H1 (cell line): ENCODE measurements around the gene SMIM44. TPM values are rescaled to one million over a fixed set of nuclear protein-coding genes. Genes with fewer than 3 reads are reported as not detected.

Source experiments
- CTCF ChIA-PET: fragments of 300-600 bp; sonication (Branson Sonifier 250); formaldehyde crosslinking; loops from one replicate; lab custom pipeline; 2021; ENCODE audit not compliant: partially characterized antibody; lab: Charles Lee
- POLR2A ChIA-PET: fragments of 300-600 bp; sonication (Branson Sonifier 250); formaldehyde crosslinking; loops from one replicate; lab custom pipeline; 2021; ENCODE audit warnings: inconsistent platforms; ENCODE audit not compliant: partially characterized antibody; lab: Charles Lee
- DNase-seq, 2 experiments: peaks; one replicate each; pipeline versions ENCODE4 v3.0.0 to v3.0.0-alpha.2; 2010 to 2022; ENCODE audit warnings: low spot score in 2 of 2, low read depth in 1 of 2, mixed read lengths in 1 of 2
- FAIRE-seq: peaks from 2 replicates; lab custom pipeline; 2011; peaks lifted over from hg19 to GRCh38; lab: Jason Lieb, UNC
- H2AFZ ChIP-seq: 2 replicates; pipeline ENCODE4 v1.8.1; 2012; ENCODE audit warnings: low read length, inconsistent platforms
- H2AK5ac ChIP-seq: 2 replicates; pipeline ENCODE4 v1.6.1; 2013; ENCODE audit warnings: low read depth, low read length
- H2BK120ac ChIP-seq: replicated peaks from 2 replicates; pipeline ENCODE3; 2013; ENCODE audit warnings: low read depth, low read length, inconsistent platforms
- H2BK12ac ChIP-seq: 2 replicates; pipeline ENCODE4 v1.6.1; 2013; ENCODE audit warnings: low read depth, low read length
- H2BK15ac ChIP-seq: 2 replicates; pipeline ENCODE4 v1.6.1; 2013; ENCODE audit warnings: low read length
- H2BK20ac ChIP-seq: 2 replicates; pipeline ENCODE4 v1.6.1; 2013; ENCODE audit warnings: low read length
- H2BK5ac ChIP-seq: 2 replicates; pipeline ENCODE4 v1.6.1; 2013; ENCODE audit warnings: low read depth, low read length
- H3K14ac ChIP-seq: 2 replicates; pipeline ENCODE4 v1.6.1; 2013; ENCODE audit warnings: inconsistent platforms; ENCODE audit not compliant: insufficient read length
- H3K18ac ChIP-seq: 2 replicates; pipeline ENCODE4 v1.6.1; 2013; ENCODE audit warnings: low read length; ENCODE audit errors: extremely low read depth
- H3K23ac ChIP-seq: 2 replicates; pipeline ENCODE4 v1.6.1; 2013; ENCODE audit warnings: inconsistent platforms; ENCODE audit not compliant: insufficient read length
- H3K23me2 ChIP-seq: 2 replicates; pipeline ENCODE4 v1.6.1; 2013; ENCODE audit warnings: low read depth, low read length
- H3K27ac ChIP-seq: 2 replicates; pipeline ENCODE4 v1.6.1; 2011; ENCODE audit warnings: low read depth, low read length, inconsistent platforms
- H3K27me3 ChIP-seq, 4 experiments: replicated peaks in 1 of 4; 1 replicate in 1 of 4; 2 replicates in 3 of 4; pipeline versions ENCODE4 v1.6.1 to v1.8.1; 2011 to 2013; ENCODE audit warnings: low read length in 3 of 4, mild to moderate bottlenecking in 3 of 4, inconsistent platforms in 2 of 4, mixed read lengths in 2 of 4, moderate library complexity in 1 of 4; ENCODE audit not compliant: control insufficient read depth in 3 of 4, insufficient read depth in 3 of 4; ENCODE audit errors: extremely low read depth in 1 of 4
- H3K36me3 ChIP-seq, 4 experiments: 2 replicates each; pipeline versions ENCODE4 v1.6.1 to v1.8.1; 2011 to 2013; ENCODE audit warnings: mild to moderate bottlenecking in 4 of 4, low read length in 3 of 4, moderate library complexity in 2 of 4, control low read depth in 1 of 4, inconsistent platforms in 1 of 4; ENCODE audit not compliant: insufficient read depth in 4 of 4, control insufficient read depth in 2 of 4
- H3K4ac ChIP-seq: replicated peaks from 2 replicates; pipeline ENCODE3; 2013; ENCODE audit warnings: low read length, low read depth, mixed read lengths, inconsistent platforms; ENCODE audit not compliant: insufficient read length
- H3K4me1 ChIP-seq, 4 experiments: replicated peaks in 1 of 4; 1 replicate in 1 of 4; 2 replicates in 3 of 4; pipeline versions ENCODE4 v1.6.1 to v1.8.1; 2011 to 2013; ENCODE audit warnings: low read length in 3 of 4, inconsistent platforms in 2 of 4, mixed read lengths in 1 of 4; ENCODE audit not compliant: insufficient read depth in 4 of 4, control insufficient read depth in 3 of 4
- H3K4me2 ChIP-seq, 2 experiments: 2 replicates each; pipeline versions ENCODE4 v1.6.1 to v1.8.1; 2011 to 2013; ENCODE audit warnings: low read depth in 2 of 2, low read length in 2 of 2, control low read depth in 1 of 2, inconsistent platforms in 1 of 2, mild to moderate bottlenecking in 1 of 2; ENCODE audit not compliant: insufficient read depth in 1 of 2
- H3K4me3 ChIP-seq, 4 experiments: fragments of 200-600, 300-600 bp in 1 of 4; sonication (generic), shearing (Covaris generic), sonication (Bioruptor Twin) in 1 of 4; 2 replicates each; pipeline versions ENCODE4 v1.5.1 to v1.8.1; 2011 to 2016; ENCODE audit warnings: low read length in 4 of 4, low read depth in 3 of 4, control low read depth in 2 of 4, inconsistent platforms in 2 of 4, mild to moderate bottlenecking in 2 of 4, mixed read lengths in 1 of 4, moderate library complexity in 1 of 4; ENCODE audit not compliant: insufficient read depth in 2 of 4; ENCODE audit errors: extremely low read depth in 1 of 4
- H3K56ac ChIP-seq: replicated peaks from 2 replicates; pipeline ENCODE3; 2013; ENCODE audit warnings: low read depth, mild to moderate bottlenecking, mixed read lengths, low read length, inconsistent platforms; ENCODE audit not compliant: insufficient read length
- H3K79me1 ChIP-seq: 2 replicates; pipeline ENCODE4 v1.6.1; 2013; ENCODE audit warnings: low read depth, low read length, control low read depth
- H3K79me2 ChIP-seq, 2 experiments: 2 replicates each; pipeline versions ENCODE4 v1.6.1 to v1.8.1; 2012 to 2013; ENCODE audit warnings: low read length in 2 of 2, mild to moderate bottlenecking in 2 of 2, inconsistent platforms in 1 of 2; ENCODE audit not compliant: insufficient read depth in 2 of 2, control insufficient read depth in 1 of 2
- H3K9ac ChIP-seq, 4 experiments: replicated peaks in 1 of 4; 1 replicate in 1 of 4; 2 replicates in 3 of 4; pipeline versions ENCODE4 v1.6.1 to v1.8.1; 2011 to 2013; ENCODE audit warnings: low read depth in 3 of 4, low read length in 3 of 4, control low read depth in 2 of 4, mild to moderate bottlenecking in 2 of 4, moderate library complexity in 2 of 4, inconsistent platforms in 1 of 4; ENCODE audit errors: extremely low read depth in 1 of 4
- H3K9me3 ChIP-seq, 2 experiments: 2 replicates each; pipeline versions ENCODE4 v1.6.1 to v1.8.1; 2012 to 2013; ENCODE audit warnings: mild to moderate bottlenecking in 2 of 2, moderate library complexity in 2 of 2, control low read depth in 1 of 2, inconsistent platforms in 1 of 2, low read depth in 1 of 2, low read length in 1 of 2, mixed read lengths in 1 of 2; ENCODE audit not compliant: insufficient read depth in 2 of 2
- H4K20me1 ChIP-seq, 2 experiments: replicated peaks in 1 of 2; 2 replicates each; pipeline versions ENCODE3 to v1.8.1; 2011 to 2013; ENCODE audit warnings: inconsistent platforms in 2 of 2, low read length in 2 of 2, mild to moderate bottlenecking in 1 of 2; ENCODE audit not compliant: insufficient read depth in 2 of 2, control insufficient read depth in 1 of 2
- H4K5ac ChIP-seq: 2 replicates; pipeline ENCODE4 v1.6.1; 2013; ENCODE audit warnings: low read length, low read depth, mixed read lengths, inconsistent platforms; ENCODE audit not compliant: insufficient read length
- H4K8ac ChIP-seq: 2 replicates; pipeline ENCODE4 v1.8.0; 2013; ENCODE audit warnings: mild to moderate bottlenecking, moderate library complexity, low read length, inconsistent platforms; ENCODE audit not compliant: insufficient read depth; ENCODE audit errors: extremely low read depth
- H4K91ac ChIP-seq: replicated peaks from 2 replicates; pipeline ENCODE3; 2013; ENCODE audit warnings: low read length, mixed read lengths, inconsistent platforms; ENCODE audit not compliant: insufficient read length
- BACH1 ChIP-seq: IDR thresholded peaks from 2 replicates; pipeline ENCODE4 v1.6.1; 2012; ENCODE audit warnings: low read length, improper control_type of control experiment
- BCL11A ChIP-seq, 2 experiments: IDR thresholded peaks; one replicate each; pipeline ENCODE4 v1.6.1; 2011; ENCODE audit warnings: low read depth in 2 of 2, low read length in 2 of 2, mild to moderate bottlenecking in 2 of 2
- JUN ChIP-seq: IDR thresholded peaks from 2 replicates; pipeline ENCODE4 v1.6.1; 2011; ENCODE audit warnings: low read depth, mild to moderate bottlenecking, improper control_type of control experiment, low read length
- MAFK ChIP-seq: IDR thresholded peaks from 2 replicates; pipeline ENCODE4 v1.6.1; 2012; ENCODE audit warnings: low read depth, mild to moderate bottlenecking, improper control_type of control experiment, low read length
- PHF8 ChIP-seq: fragments of 200-600 bp; sonication (generic); conservative IDR thresholded peaks from 2 replicates; pipeline ENCODE4 v1.7.1; 2012; ENCODE audit warnings: low read depth, mild to moderate bottlenecking, inconsistent platforms, low read length, moderate library complexity
- POLR2A ChIP-seq, 2 experiments: IDR thresholded peaks; 1 replicate in 1 of 2; 2 replicates in 1 of 2; pipeline ENCODE4 v1.6.1; 2011; ENCODE audit warnings: low read depth in 2 of 2, low read length in 2 of 2, mild to moderate bottlenecking in 2 of 2; ENCODE audit errors: control extremely low read depth in 1 of 2
- RAD21 ChIP-seq, 2 experiments: IDR thresholded peaks in 1 of 2; conservative IDR thresholded peaks in 1 of 2; 2 replicates each; pipeline ENCODE4 v1.6.1; 2011; ENCODE audit warnings: low read depth in 2 of 2, low read length in 2 of 2, improper control_type of control experiment in 1 of 2, inconsistent platforms in 1 of 2, mild to moderate bottlenecking in 1 of 2, moderate library complexity in 1 of 2
- RXRA ChIP-seq: IDR thresholded peaks from 2 replicates; pipeline ENCODE4 v1.6.1; 2011; ENCODE audit warnings: low read depth, mild to moderate bottlenecking, low read length, moderate library complexity; ENCODE audit not compliant: insufficient read depth
- SP2 ChIP-seq: IDR thresholded peaks from 2 replicates; pipeline ENCODE4 v1.6.1; 2012; ENCODE audit warnings: mild to moderate bottlenecking, low read length, inconsistent platforms
- SP4 ChIP-seq: IDR thresholded peaks from 2 replicates; pipeline ENCODE4 v1.6.1; 2012; ENCODE audit warnings: low read length, inconsistent platforms
- SRF ChIP-seq: IDR thresholded peaks from 2 replicates; pipeline ENCODE4 v1.6.1; 2011; ENCODE audit warnings: mild to moderate bottlenecking, low read depth, low read length, moderate library complexity
- TAF7 ChIP-seq: optimal IDR thresholded peaks from 2 replicates; pipeline ENCODE3; 2011; ENCODE audit warnings: low read depth, mild to moderate bottlenecking, inconsistent platforms, low read length, moderate library complexity, borderline replicate concordance
- WGBS, 2 experiments: shearing (Covaris generic) in 1 of 2; methylation state at CpG; one replicate each; pipeline versions ENCODE4 v1.1.6 to v1.1.7; 2013 to 2015; ENCODE audit warnings: low lambda C conversion rate in 2 of 2, mixed read lengths in 2 of 2, inconsistent platforms in 1 of 2, low coverage in 1 of 2, missing lambda C conversion rate in 1 of 2; ENCODE audit not compliant: insufficient replicate concordance in 2 of 2, insufficient coverage in 1 of 2, insufficient read length in 1 of 2; ENCODE audit errors: extremely low coverage in 1 of 2, missing lambda C conversion rate in 1 of 2; 5-methylcytosine and 5-hydroxymethylcytosine counted together
- polyA plus RNA-seq, 7 experiments: library from polyadenylated mRNA; depleted of rRNA in 3 of 7; stranded (reverse) in 5 of 7; unstranded in 2 of 7; fragments of >200 nt in 5 of 7; fragments of 200-250 nt in 2 of 7; gene quantifications; 1 replicate in 5 of 7; 2 replicates in 1 of 7; 4 replicates in 1 of 7; pipeline versions ENCODE4 v1.2.1 to v1.2.3, GENCODE V29; 2011 to 2013; ENCODE audit warnings: missing spikeins in 2 of 7, mixed read lengths in 2 of 7
- total RNA-seq: library from RNA; stranded (reverse); fragmentation: NEBNext Ultra II Directional; extraction: Animal tissue kit (Norgen Biotek cat#: 25700); gene quantifications from 2 replicates; pipeline ENCODE4 v1.2.1, GENCODE V29; 2021
- TF ChIP-seq, protein P1 (sequence below): IDR thresholded peaks from 2 replicates; pipeline ENCODE4 v1.6.1; 2012; ENCODE audit warnings: inconsistent platforms

SMIM44 gene
- total and polyA plus RNA-seq, 2 of the 8 experiments (the other 6 are each of a cell fraction or from before 2014, with no cell fraction given): not detected

DNA sequence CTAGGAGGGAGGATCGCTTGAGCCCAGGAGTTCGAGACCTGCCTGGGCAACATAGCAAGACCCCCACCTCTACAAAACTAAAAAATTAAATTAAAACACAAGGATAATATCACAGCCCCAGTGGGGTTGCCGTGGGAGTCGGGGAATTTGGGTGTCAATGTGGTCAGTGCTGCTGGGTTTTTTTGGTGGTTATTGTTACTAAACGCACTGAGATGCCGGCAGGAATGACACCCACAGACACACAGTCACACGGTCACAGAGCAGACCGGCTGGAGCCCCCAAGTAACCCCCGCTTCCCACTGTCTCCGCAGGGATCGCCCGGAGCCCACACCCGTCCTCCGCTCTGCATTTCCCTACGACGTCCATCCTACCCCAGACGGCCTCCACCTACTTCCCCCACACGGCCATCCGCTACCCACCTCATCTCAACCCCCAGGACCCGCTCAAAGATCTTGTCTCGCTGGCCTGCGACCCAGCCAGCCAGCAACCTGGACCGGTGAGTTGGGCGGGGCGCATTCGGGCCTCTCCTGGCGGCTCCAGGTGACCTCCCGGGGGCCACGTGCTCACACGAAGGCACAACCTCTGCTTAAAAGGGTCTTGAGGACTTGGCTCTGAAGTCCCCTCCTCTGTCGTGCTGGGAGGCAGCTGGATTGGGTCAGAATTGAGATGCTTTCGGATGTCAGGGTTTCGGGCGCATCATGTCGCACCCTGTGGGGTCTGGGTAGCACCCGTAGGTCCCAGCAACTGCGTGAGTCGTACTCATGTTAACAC, 30.9 kb downstream of the SMIM44 start:
- H2BK12ac ChIP-seq: no peak overlapping the region
- no peak overlapping the region for H3K27ac ChIP-seq
- H3K23ac ChIP-seq: no peak overlapping the region
- H3K9me3 ChIP-seq: no peaks in the 10 kb centered on the region
- H3K4ac ChIP-seq: no peak overlapping the region
- no peak overlapping the region for H3K56ac ChIP-seq
- no peak overlapping the region for H3K18ac ChIP-seq
- no peak overlapping the region for H2BK20ac ChIP-seq
- H2BK15ac ChIP-seq: no peak overlapping the region
- H3K4me2 ChIP-seq: no peak overlapping the region
- H2AK5ac ChIP-seq: no peak overlapping the region
- H3K4me1 ChIP-seq: peaks cover 0 to 3% (median 1%) of the 10 kb centered on the region in 4 experiments; a peak in 3 of 7 replicates
- no peak overlapping the region for H3K9ac ChIP-seq
- peaks cover 0 to 4% (median 3%) of the 10 kb centered on the region in 4 experiments; a peak in 3 of 7 replicates for H3K27me3 ChIP-seq
- 90% methylated on average over 38 of the region's 38 CpGs; no CpG with 5 or more reads in 1 of the 2 experiments for WGBS, 2 experiments
- CTCF ChIA-PET: interaction anchor here (0.7 to 4.8 kb wide), 6 partner anchors 14 to 177 kb away, joined by 3 to 22 read pairs (median 3); no protein-coding TSS in a partner anchor
- no peak overlapping the region for H2BK120ac ChIP-seq
- POLR2A ChIA-PET: no interaction called here
- no peak overlapping the region for H2AFZ ChIP-seq
- no peak overlapping the region for H4K8ac ChIP-seq
- H4K5ac ChIP-seq: no peak overlapping the region
- DNase-seq: no peak
- H3K79me1 ChIP-seq: no peaks in the 10 kb centered on the region
- no peak for FAIRE-seq
- H3K79me2 ChIP-seq: no peaks in the 10 kb centered on the region
- no peaks in the 10 kb centered on the region for H3K23me2 ChIP-seq
- H3K4me3 ChIP-seq: no peak overlapping the region
- H4K91ac ChIP-seq: no peak overlapping the region
- no peaks in the 10 kb centered on the region for H3K36me3 ChIP-seq
- H2BK5ac ChIP-seq: no peak overlapping the region
- no peak overlapping the region for H3K14ac ChIP-seq
- H4K20me1 ChIP-seq: peaks cover 0 to 3% of the 10 kb centered on the region in 2 experiments
- no peak for TF ChIP-seq TAF7
- no peak for TF ChIP-seq POLR2A (IDR thresholded peaks at IDR 0.05; ENCODE audit: control extremely low read depth in 1 of 2, low read depth in 2 of 2, low read length in 2 of 2)
- no peak for TF ChIP-seq SRF
- no peak for TF ChIP-seq PHF8
- TF ChIP-seq BCL11A (IDR thresholded peaks at IDR 0.05; ENCODE audit: low read depth in 2 of 2, low read length in 2 of 2): no peak
- TF ChIP-seq SP2: no peak
- no peak for TF ChIP-seq SP4
- no peak for TF ChIP-seq RAD21 (IDR thresholded peaks at IDR 0.05 in 1 of 2, conservative IDR thresholded peaks at IDR 0.05 in 1 of 2; ENCODE audit: low read depth in 2 of 2, low read length in 2 of 2)
- TF ChIP-seq, protein P1, sequence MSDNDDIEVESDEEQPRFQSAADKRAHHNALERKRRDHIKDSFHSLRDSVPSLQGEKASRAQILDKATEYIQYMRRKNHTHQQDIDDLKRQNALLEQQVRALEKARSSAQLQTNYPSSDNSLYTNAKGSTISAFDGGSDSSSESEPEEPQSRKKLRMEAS: no peak
- TF ChIP-seq BACH1: no peak
- no peak for TF ChIP-seq JUN
- TF ChIP-seq RXRA: no peak
- TF ChIP-seq MAFK: no peak
